ENCODE results near the gene ARHGAP21. TPM values are rescaled to one million over a fixed set of nuclear protein-coding genes. Genes with fewer than 3 reads are reported as not detected.
"Not testable (repeated sequence)": the region's sequence is repeated elsewhere in the genome, so short reads cannot be mapped to it uniquely, and the experiment has no call there.

The ARHGAP21 gene
- 50.2 and 64.2 TPM in 2 replicates for total RNA-seq (2014; rRNA removed; shearing (Covaris generic))

DNA sequence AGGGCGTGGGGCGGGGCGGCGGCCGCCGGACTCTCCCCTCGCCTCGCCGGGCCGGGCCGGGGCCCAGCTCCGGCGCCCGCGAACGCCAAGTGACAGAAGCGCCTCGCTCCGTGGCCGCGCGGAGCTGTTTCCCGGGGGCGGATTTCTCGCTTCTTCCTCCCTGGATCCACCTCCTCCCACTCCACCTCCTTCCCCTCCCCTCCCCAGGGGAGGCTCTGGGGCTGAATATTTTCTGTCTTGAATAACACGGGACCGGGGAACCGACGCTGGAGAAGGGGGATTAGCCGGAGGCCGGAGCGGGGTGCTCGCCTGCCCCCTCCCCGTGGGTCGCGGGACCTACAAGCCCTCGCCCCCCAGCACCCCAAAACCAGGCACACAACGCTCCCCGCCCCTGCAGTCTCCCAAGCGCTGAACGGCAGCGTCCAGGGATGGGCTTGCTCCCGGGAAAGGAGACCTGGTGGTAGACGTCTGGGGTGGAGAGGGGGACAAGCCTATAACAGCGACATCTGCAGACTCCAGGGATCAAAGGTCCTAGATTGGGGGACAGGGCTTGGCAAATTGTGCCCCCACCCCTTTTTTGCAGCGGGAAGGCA lies at the start of gene ARHGAP21:
Gene ARHGAP21 (minus strand): TSS at position 100 of the 593 bp plus-strand sequence. CDS start 1,988 bp downstream, outside the sequence.
- peak; percentile 67 to 76 for DNase-seq (ENCODE audit: low read depth in 1 of 2, low spot score in 2 of 2)
- peaks cover 40% of the 10 kb centered on the region for H3K36me3 ChIP-seq
- no peaks in the 10 kb centered on the region for H3K27me3 ChIP-seq (replicated peaks)
- peak within 1 kb of the TSS; percentile 75 for H3K4me3 ChIP-seq
- no peaks in the 10 kb centered on the region for H3K9me3 ChIP-seq (replicated peaks)
- H3K27ac ChIP-seq = peak within 1 kb of the TSS; percentile 90
- H3K4me1 ChIP-seq (replicated peaks) = peaks cover 30% of the 10 kb centered on the region

- 0 out of 2 replicates have a peak, but pooled peaks cover 2% of the 10 kb centered on the region for H3K4me1 ChIP-seq (replicated peaks)
- 0 out of 2 replicates have a peak overlapping the region, but pooled peaks have one; percentile 17 for H3K27ac ChIP-seq
- H3K36me3 ChIP-seq = no peaks in the 10 kb centered on the region
- H3K9me3 ChIP-seq (replicated peaks) = no peaks in the 10 kb centered on the region
- H3K4me3 ChIP-seq = no peak overlapping the region
- DNase-seq (ENCODE audit: low read depth in 1 of 2, low spot score in 2 of 2) = peak in 1 of 2 experiments; percentile 32
- no peaks in the 10 kb centered on the region for H3K27me3 ChIP-seq (replicated peaks)
Observed at GRCh38 chr10:24771943-24772694, 48.4 kb upstream of the ARHGAP21 start.

- H3K4me3 ChIP-seq; H3K27ac ChIP-seq; DNase-seq (ENCODE audit: low read depth in 1 of 2, low spot score in 2 of 2); H3K9me3 ChIP-seq (replicated peaks); H3K36me3 ChIP-seq; H3K27me3 ChIP-seq (replicated peaks): not testable (repeated sequence)
- peaks cover 20% of the 10 kb centered on the region for H3K4me1 ChIP-seq (replicated peaks)
Observed at GRCh38 chr10:24764991-24765390, 41.3 kb upstream of the ARHGAP21 start.

DNA sequence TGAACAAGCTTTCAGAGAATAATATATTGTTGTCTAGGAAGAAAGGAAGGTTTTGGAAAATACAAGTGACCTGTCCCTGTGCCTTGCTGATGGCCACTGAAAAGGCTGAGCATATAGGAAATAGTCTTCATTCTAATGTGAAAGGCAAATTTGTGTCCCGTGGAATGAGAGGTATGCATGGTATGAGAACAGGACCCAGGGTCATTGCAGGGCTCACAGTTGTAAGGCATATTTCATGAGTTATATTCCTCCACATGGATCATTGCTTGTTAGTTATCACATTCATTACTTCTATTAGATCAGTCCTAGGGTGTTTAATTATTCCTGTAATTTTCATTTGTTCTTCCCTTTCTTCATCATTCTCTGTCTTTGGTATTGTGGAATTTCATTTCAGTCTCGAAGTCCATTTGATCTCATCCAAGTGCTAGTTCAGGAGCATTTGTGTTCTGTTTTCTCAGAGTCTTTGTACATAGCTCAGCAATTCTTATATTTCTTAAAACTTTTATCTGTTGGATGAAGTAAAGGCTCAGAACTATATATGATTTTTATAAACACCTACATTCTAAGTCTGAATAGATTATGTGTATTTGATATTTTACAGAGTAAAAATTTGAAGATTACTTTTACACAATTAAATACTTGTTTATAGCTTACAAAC lies 39.4 kb upstream of the ARHGAP21 start:
- Histone ChIP-seq H3K27ac (peak overlapping the region; percentile 84), H3K4me3 (no peak overlapping the region)

GRCh38 chr10:24762161-24762924 lies 38.7 kb upstream of the ARHGAP21 start:
- peak in 1 of 2 experiments; percentile 61 for DNase-seq (ENCODE audit: low read depth in 1 of 2, low spot score in 2 of 2)
- H3K9me3 ChIP-seq (replicated peaks) = no peaks in the 10 kb centered on the region
- no peak overlapping the region for H3K4me3 ChIP-seq
- peak overlapping the region; percentile 84 for H3K27ac ChIP-seq
- H3K36me3 ChIP-seq = no peaks in the 10 kb centered on the region
- H3K27me3 ChIP-seq (replicated peaks) = no peaks in the 10 kb centered on the region
- peaks cover 20% of the 10 kb centered on the region for H3K4me1 ChIP-seq (replicated peaks)

More for the DNA sequence above, 39.4 kb upstream of the ARHGAP21 start:
- Histone ChIP-seq H3K9me3 (replicated peaks) (no peaks in the 10 kb centered on the region), H3K27me3 (replicated peaks) (no peaks in the 10 kb centered on the region), H3K4me1 (replicated peaks) (peaks cover 20% of the 10 kb centered on the region), H3K36me3 (no peaks in the 10 kb centered on the region)
- peak; percentile 66 to 79 for DNase-seq (ENCODE audit: low read depth in 1 of 2, low spot score in 2 of 2)

DNA sequence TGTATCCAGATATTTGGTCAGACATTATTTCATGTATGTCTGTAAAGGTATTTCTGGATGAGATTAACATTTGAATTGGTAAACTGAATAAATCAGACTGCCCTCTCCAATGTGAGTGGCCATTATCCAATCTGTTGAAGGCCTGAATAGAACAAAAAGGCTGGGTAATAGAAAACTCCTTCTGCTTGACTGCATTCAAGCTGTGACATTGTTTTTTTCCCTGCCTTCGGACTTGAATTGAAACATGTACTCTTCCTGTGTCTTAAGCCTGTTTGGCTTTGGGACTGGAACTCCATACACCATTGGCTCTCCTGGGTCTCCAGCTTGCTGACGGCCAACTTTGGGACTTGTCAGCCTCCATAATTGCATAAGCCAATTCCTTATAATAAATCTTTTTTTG lies 36.0 kb upstream of the ARHGAP21 start:
- H3K27ac ChIP-seq = no peak overlapping the region
- peaks cover 20% of the 10 kb centered on the region for H3K4me1 ChIP-seq (replicated peaks)
- H3K4me3 ChIP-seq = no peak overlapping the region
- H3K36me3 ChIP-seq = no peaks in the 10 kb centered on the region
- DNase-seq (ENCODE audit: low read depth in 1 of 2, low spot score in 2 of 2) = no peak
- H3K27me3 ChIP-seq (replicated peaks) = no peaks in the 10 kb centered on the region
- no peaks in the 10 kb centered on the region for H3K9me3 ChIP-seq (replicated peaks)

DNA sequence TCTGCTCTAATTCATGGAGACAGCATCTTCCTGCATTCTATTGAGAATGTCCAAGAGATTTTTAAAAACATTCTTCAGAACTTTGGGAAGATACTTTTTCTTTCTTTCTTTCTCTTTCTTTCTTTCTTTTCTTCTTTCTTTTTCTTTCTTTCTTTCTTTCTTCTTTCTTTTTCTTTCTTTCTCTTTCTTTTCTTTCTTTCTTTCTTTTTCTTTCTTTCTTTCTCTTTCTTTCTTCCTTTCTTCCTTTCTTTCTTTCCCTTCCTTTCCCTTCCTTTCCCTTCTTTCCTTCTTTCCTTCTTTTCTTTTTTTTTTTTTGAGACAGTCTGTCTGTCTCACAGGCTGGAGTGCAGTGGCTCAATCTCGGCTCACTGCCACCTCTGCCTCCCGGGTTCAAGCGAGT lies 34.6 kb upstream of the ARHGAP21 start:
- H3K27ac ChIP-seq; H3K36me3 ChIP-seq; H3K27me3 ChIP-seq (replicated peaks); DNase-seq (ENCODE audit: low read depth in 1 of 2, low spot score in 2 of 2); H3K9me3 ChIP-seq (replicated peaks); H3K4me3 ChIP-seq: not testable (repeated sequence)
- H3K4me1 ChIP-seq (replicated peaks) = peaks cover 15% of the 10 kb centered on the region

GRCh38 chr10:24756283-24756682 lies 32.6 kb upstream of the ARHGAP21 start:
- no peaks in the 10 kb centered on the region for H3K27me3 ChIP-seq (replicated peaks)
- H3K4me1 ChIP-seq (replicated peaks) = no peaks in the 10 kb centered on the region
- no peak overlapping the region for H3K27ac ChIP-seq
- H3K36me3 ChIP-seq = no peaks in the 10 kb centered on the region
- no peaks in the 10 kb centered on the region for H3K9me3 ChIP-seq (replicated peaks)
- DNase-seq (ENCODE audit: low read depth in 1 of 2, low spot score in 2 of 2) = no peak
- no peak overlapping the region for H3K4me3 ChIP-seq

DNA sequence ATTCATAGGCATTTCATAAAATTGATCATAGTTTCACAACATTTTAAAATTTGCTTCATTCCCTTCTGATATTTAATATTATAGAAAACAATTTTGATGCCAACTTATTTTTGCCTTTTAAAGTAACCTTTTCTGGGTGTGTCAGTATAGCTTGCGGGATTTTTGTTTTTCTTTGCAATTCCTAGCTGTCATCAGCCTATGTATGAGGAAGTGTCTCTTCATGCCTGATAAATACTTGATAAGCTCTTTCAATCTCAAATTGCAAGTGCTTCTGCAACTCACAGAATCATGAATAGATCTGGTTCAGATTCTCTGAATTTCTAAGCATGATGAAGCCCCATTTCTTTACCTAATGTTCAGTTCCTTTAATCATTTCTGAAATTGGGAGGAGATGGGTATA lies 28.0 kb upstream of the ARHGAP21 start:
- no peak for DNase-seq (ENCODE audit: low read depth in 1 of 2, low spot score in 2 of 2)
- Histone ChIP-seq H3K27me3 (replicated peaks) (no peaks in the 10 kb centered on the region), H3K9me3 (replicated peaks) (no peaks in the 10 kb centered on the region), H3K27ac (no peak overlapping the region), H3K4me1 (replicated peaks) (no peaks in the 10 kb centered on the region), H3K4me3 (no peak overlapping the region), H3K36me3 (no peaks in the 10 kb centered on the region)

- Histone ChIP-seq H3K36me3 (no peaks in the 10 kb centered on the region), H3K9me3 (replicated peaks) (no peaks in the 10 kb centered on the region), H3K4me3 (no peak overlapping the region), H3K27me3 (replicated peaks) (no peaks in the 10 kb centered on the region), H3K27ac (no peak overlapping the region), H3K4me1 (replicated peaks) (no peaks in the 10 kb centered on the region)
- DNase-seq (ENCODE audit: low read depth in 1 of 2, low spot score in 2 of 2) = no peak
Observed at GRCh38 chr10:24750695-24751094, 27.0 kb upstream of the ARHGAP21 start.

DNA sequence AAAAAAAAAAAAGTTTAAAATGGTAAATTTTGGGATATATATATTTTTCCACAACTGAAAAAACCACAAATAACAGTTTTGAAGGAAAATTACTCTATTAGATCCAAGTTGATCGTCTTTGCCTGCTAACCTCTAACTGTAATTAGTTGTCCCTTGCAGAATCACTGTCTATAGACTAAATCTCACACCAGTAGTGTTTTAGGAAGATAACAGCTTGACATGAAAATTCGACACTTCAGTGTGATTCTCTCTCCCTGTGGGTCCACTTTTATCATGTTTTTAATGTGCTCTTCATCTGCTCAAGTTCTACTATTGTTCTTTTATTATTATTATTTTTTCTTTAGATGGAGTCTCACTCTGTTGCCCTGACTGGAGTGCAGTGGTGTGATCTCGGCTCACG lies 24.5 kb upstream of the ARHGAP21 start:
- Histone ChIP-seq H3K9me3 (replicated peaks) (no peaks in the 10 kb centered on the region), H3K4me3 (no peak overlapping the region), H3K27ac (no peak overlapping the region), H3K36me3 (no peaks in the 10 kb centered on the region), H3K27me3 (replicated peaks) (no peaks in the 10 kb centered on the region), H3K4me1 (replicated peaks) (no peaks in the 10 kb centered on the region)
- DNase-seq (ENCODE audit: low read depth in 1 of 2, low spot score in 2 of 2) = no peak

GRCh38 chr10:24744946-24745345 lies 21.3 kb upstream of the ARHGAP21 start:
- H3K9me3 ChIP-seq (replicated peaks) = no peaks in the 10 kb centered on the region
- no peaks in the 10 kb centered on the region for H3K27me3 ChIP-seq (replicated peaks)
- no peaks in the 10 kb centered on the region for H3K36me3 ChIP-seq
- H3K27ac ChIP-seq = no peak overlapping the region
- H3K4me3 ChIP-seq = no peak overlapping the region
- no peak for DNase-seq (ENCODE audit: low read depth in 1 of 2, low spot score in 2 of 2)
- H3K4me1 ChIP-seq (replicated peaks) = no peaks in the 10 kb centered on the region

GRCh38 chr10:24740714-24741113 lies 17.0 kb upstream of the ARHGAP21 start:
- H3K27ac ChIP-seq = no peak overlapping the region
- H3K4me3 ChIP-seq = no peak overlapping the region
- no peaks in the 10 kb centered on the region for H3K4me1 ChIP-seq (replicated peaks)
- H3K27me3 ChIP-seq (replicated peaks) = no peaks in the 10 kb centered on the region
- H3K36me3 ChIP-seq = no peaks in the 10 kb centered on the region
- DNase-seq (ENCODE audit: low read depth in 1 of 2, low spot score in 2 of 2) = no peak
- no peaks in the 10 kb centered on the region for H3K9me3 ChIP-seq (replicated peaks)

Measured in SJSA1 (cell line).